Myocyte (in vitro differentiated cells): ENCODE results near the gene ZNF506. TPM values are rescaled to one million over a fixed set of nuclear protein-coding genes. Genes with fewer than 3 reads are reported as not detected.
"Not testable (repeated sequence)": the region's sequence is repeated elsewhere in the genome, so short reads cannot be mapped to it uniquely, and the experiment has no call there.

Experiments used
- DNase-seq: peaks from one replicate; pipeline ENCODE4 v3.0.0-alpha.2; 2012; ENCODE audit warnings: low read depth
- total RNA-seq: library from RNA; depleted of rRNA; stranded (reverse); fragments of >200 nt; gene quantifications from 2 replicates; pipeline ENCODE4 v1.2.3, GENCODE V29; 2014

The ZNF506 gene
- total RNA-seq, 1 donor from 2014 or later: 15.2 TPM

GRCh38 chr19:19781791-19782190 is 39.8 kb downstream of the ZNF506 start:
- DNase-seq: peak; percentile 37

GRCh38 chr19:19778666-19779065 is 42.9 kb downstream of the ZNF506 start:
- DNase-seq: no peak

GRCh38 chr19:19777692-19778091 is 43.9 kb downstream of the ZNF506 start:
- peak; percentile 50 for DNase-seq

GRCh38 chr19:19776206-19777008 is 45.1 kb downstream of the ZNF506 start:
- peak; percentile 98 for DNase-seq

- DNase-seq: no peak
Measured at GRCh38 chr19:19775891-19776205, 45.7 kb downstream of the ZNF506 start.

- DNase-seq: no peak
Measured at GRCh38 chr19:19774354-19775033, 47.1 kb downstream of the ZNF506 start.

GRCh38 chr19:19771963-19772362 is 49.6 kb downstream of the ZNF506 start:
- DNase-seq: not testable (repeated sequence)

- DNase-seq: not testable (repeated sequence)
Measured at GRCh38 chr19:19769971-19770370, 51.6 kb downstream of the ZNF506 start.

GRCh38 chr19:19758164-19758563 is 63.4 kb downstream of the ZNF506 start:
- DNase-seq: no peak

- DNase-seq: no peak
Measured at GRCh38 chr19:19752760-19753403, 68.7 kb downstream of the ZNF506 start.

GRCh38 chr19:19751846-19752245 is 69.7 kb downstream of the ZNF506 start:
- DNase-seq: no peak

- DNase-seq: no peak
Measured at GRCh38 chr19:19750842-19751790, 70.4 kb downstream of the ZNF506 start.

- DNase-seq: no peak
Measured at GRCh38 chr19:19749908-19750841, 71.4 kb downstream of the ZNF506 start.

- no peak for DNase-seq
Measured at GRCh38 chr19:19749117-19749907, 72.2 kb downstream of the ZNF506 start.

- no peak for DNase-seq
Measured at GRCh38 chr19:19748249-19748938, 73.2 kb downstream of the ZNF506 start.

- DNase-seq: no peak
Measured at GRCh38 chr19:19747357-19748220, 74.0 kb downstream of the ZNF506 start.
